ENCODE measurements around the gene NCKAP5. TPM values are rescaled to one million over a fixed set of nuclear protein-coding genes. Genes with fewer than 3 reads are reported as not detected.

Gene NCKAP5
- total and polyA plus RNA-seq, 9 donors = 0.80 to 2.7 (median 2.2) TPM

- no peak for DNase-seq
- Histone ChIP-seq H3K27ac (no peak overlapping the region), H3K9me3 (no peaks in the 10 kb centered on the region), H3K4me1 (ENCODE audit: insufficient read depth) (no peaks in the 10 kb centered on the region), H3K4me3 (no peak overlapping the region), H3K36me3 (no peaks in the 10 kb centered on the region), H3K27me3 (no peaks in the 10 kb centered on the region)
- intact Hi-C loops (cut with DNase I) = no loop called here
- 90 to 93% (median 91%) methylated on average over 5 of the region's 5 CpGs for WGBS, 3 donors
- TF ChIP-seq POLR2A (IDR thresholded peaks at IDR 0.05) (no peak), EP300 (IDR thresholded peaks at IDR 0.05) (no peak)
- TF ChIP-seq, protein P1, sequence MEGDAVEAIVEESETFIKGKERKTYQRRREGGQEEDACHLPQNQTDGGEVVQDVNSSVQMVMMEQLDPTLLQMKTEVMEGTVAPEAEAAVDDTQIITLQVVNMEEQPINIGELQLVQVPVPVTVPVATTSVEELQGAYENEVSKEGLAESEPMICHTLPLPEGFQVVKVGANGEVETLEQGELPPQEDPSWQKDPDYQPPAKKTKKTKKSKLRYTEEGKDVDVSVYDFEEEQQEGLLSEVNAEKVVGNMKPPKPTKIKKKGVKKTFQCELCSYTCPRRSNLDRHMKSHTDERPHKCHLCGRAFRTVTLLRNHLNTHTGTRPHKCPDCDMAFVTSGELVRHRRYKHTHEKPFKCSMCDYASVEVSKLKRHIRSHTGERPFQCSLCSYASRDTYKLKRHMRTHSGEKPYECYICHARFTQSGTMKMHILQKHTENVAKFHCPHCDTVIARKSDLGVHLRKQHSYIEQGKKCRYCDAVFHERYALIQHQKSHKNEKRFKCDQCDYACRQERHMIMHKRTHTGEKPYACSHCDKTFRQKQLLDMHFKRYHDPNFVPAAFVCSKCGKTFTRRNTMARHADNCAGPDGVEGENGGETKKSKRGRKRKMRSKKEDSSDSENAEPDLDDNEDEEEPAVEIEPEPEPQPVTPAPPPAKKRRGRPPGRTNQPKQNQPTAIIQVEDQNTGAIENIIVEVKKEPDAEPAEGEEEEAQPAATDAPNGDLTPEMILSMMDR (IDR thresholded peaks at IDR 0.05) = no peak
Observed at GRCh38 chr2:133194777-133195335, 373.4 kb downstream of the NCKAP5 start.

- Histone ChIP-seq H3K36me3 (no peaks in the 10 kb centered on the region), H3K27ac (no peak overlapping the region), H3K4me1 (ENCODE audit: insufficient read depth) (no peaks in the 10 kb centered on the region), H3K27me3 (no peaks in the 10 kb centered on the region), H3K4me3 (no peak overlapping the region), H3K9me3 (no peaks in the 10 kb centered on the region)
- 23 to 64% (median 27%) methylated on average over 4 of the region's 4 CpGs for WGBS, 3 donors
- intact Hi-C loops (cut with DNase I) = no loop called here
- no peak for DNase-seq
- TF ChIP-seq EP300 (IDR thresholded peaks at IDR 0.05) (no peak), POLR2A (IDR thresholded peaks at IDR 0.05) (no peak)
- TF ChIP-seq, protein P1 (IDR thresholded peaks at IDR 0.05) = no peak
Observed at GRCh38 chr2:133194362-133194655, 374.0 kb downstream of the NCKAP5 start.

DNA sequence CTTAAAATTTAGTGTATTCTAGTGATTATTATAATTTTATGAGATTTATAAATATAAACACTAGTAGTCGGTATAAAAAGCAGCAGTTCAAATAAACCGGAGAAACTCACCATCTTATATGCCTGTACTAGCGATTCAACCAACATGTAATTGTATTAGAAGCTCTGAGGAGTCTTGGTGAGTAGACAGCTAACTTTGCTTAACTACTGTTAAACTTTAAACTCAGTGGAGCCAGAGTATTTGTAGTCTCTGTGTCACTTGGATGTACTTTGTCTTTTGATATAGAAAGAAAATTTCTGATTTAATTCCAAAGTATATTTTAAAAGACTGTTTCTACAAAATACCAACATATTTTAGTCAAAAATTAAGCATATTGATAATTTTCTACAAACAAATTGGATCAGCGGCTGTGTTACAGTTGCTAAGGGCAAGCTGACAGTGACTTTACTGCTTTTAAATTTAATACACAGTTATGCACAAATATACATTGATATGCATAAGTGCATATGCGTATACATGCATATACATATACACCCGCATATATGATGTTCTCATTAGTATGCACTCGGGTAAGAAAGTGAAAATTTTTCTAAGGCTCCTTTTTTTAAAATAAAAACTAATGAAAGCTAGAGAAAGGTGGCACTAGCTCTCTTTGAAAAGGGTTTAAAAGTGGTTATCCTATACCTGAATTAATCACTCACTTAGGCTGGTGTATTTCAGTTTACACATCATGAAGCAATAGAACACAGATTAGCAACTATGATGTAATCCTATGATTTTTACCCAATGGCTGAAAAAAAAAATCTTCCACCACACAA lies 374.5 kb downstream of the NCKAP5 start:
- no peak for TF ChIP-seq POLR2A (IDR thresholded peaks at IDR 0.05)
- Histone ChIP-seq H3K36me3 (no peaks in the 10 kb centered on the region), H3K27me3 (no peaks in the 10 kb centered on the region), H3K27ac (no peak overlapping the region), H3K9me3 (no peaks in the 10 kb centered on the region), H3K4me1 (ENCODE audit: insufficient read depth) (no peaks in the 10 kb centered on the region), H3K4me3 (no peak overlapping the region)
- intact Hi-C loops (cut with DNase I) = no loop called here
- no peak for DNase-seq
- WGBS, 3 donors = 66 to 83% (median 69%) methylated on average over 7 of the region's 7 CpGs

DNA sequence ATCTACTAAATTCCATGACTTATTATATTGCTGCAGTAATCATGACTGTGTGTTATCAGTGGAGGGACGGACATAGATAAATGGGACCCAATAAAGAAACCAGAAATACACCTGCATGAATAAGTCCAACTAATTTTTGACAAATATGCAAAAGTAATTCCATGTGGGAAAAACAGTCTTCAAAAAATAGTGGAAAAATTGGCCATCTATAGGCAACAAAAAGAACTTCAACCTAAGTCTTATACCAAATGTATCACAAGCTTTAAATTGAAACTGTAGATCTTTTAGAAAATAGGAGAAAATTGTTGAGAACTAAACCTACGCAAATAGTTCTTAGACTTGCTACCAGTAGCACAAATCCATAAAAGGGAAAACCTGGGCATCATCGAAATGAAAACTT lies 376.2 kb downstream of the NCKAP5 start:
- DNase-seq = no peak
- no peaks in the 10 kb centered on the region for H3K4me1 ChIP-seq (ENCODE audit: insufficient read depth)
- no peak overlapping the region for H3K4me3 ChIP-seq
- TF ChIP-seq POLR2A (IDR thresholded peaks at IDR 0.05) = no peak
- H3K36me3 ChIP-seq = no peaks in the 10 kb centered on the region
- no peak overlapping the region for H3K27ac ChIP-seq
- intact Hi-C loops (cut with DNase I) = no loop called here
- WGBS, 3 donors = 86 to 96% (median 95%) methylated on average over 3 of the region's 3 CpGs
- H3K27me3 ChIP-seq = no peaks in the 10 kb centered on the region
- no peaks in the 10 kb centered on the region for H3K9me3 ChIP-seq

DNA sequence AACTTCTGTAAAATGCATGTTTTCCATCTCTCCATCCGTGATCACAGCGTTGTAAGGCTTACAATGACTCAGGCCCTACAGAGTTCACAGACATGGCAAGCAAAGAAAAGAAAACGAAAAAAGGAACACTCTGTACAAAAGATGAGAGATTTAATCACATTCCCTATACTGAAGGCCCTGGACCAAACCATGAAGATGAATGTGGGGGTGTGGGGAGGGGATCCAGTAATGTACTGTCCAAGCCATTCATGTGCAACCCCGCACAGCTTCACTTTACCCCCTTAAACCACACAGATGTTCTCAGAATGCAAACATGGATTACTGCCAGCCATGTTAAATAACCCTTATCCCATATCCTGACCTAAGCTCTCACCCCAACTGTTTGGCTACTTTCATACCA lies 391.1 kb downstream of the NCKAP5 start:
- Histone ChIP-seq H3K4me3 (no peak overlapping the region), H3K27me3 (no peaks in the 10 kb centered on the region), H3K36me3 (no peaks in the 10 kb centered on the region), H3K9me3 (no peaks in the 10 kb centered on the region), H3K4me1 (ENCODE audit: insufficient read depth) (peaks cover 4% of the 10 kb centered on the region), H3K27ac (no peak overlapping the region)
- WGBS, 3 donors = 29 to 44% (median 34%) methylated on average over 4 of the region's 4 CpGs
- intact Hi-C loops (cut with DNase I) = no loop called here
- TF ChIP-seq POLR2A (IDR thresholded peaks at IDR 0.05) = no peak
- no peak for TF ChIP-seq EP300 (IDR thresholded peaks at IDR 0.05)
- TF ChIP-seq, protein P1 (IDR thresholded peaks at IDR 0.05) = no peak
- DNase-seq = no peak

Data from ovary (tissue), 9 donors.